Measurements from ENCODE around the gene ST6GAL2.

The ST6GAL2 gene

GRCh38 chr2:106858810-106859209 is 27.2 kb downstream of the ST6GAL2 start:
- H3K4me3 ChIP-seq (ENCODE audit: low read length) = no peak overlapping the region
- H3K4me1 ChIP-seq (ENCODE audit: insufficient read depth, low read length) = peaks cover 16% of the 10 kb centered on the region
- 0 out of 2 replicates have a peak, but pooled peaks cover 7% of the 10 kb centered on the region for H3K9me3 ChIP-seq (ENCODE audit: insufficient read depth, low read depth, low read length)
- H3K27me3 ChIP-seq (ENCODE audit: insufficient read depth, low read length) = no peaks in the 10 kb centered on the region
- H3K27ac ChIP-seq (ENCODE audit: low read length) = no peak overlapping the region
- H3K36me3 ChIP-seq (ENCODE audit: insufficient read depth, low read depth, low read length) = no peaks in the 10 kb centered on the region
- H3K9ac ChIP-seq (ENCODE audit: low read depth, low read length) = no peak overlapping the region

GRCh38 chr2:106857882-106858478 is 28.0 kb downstream of the ST6GAL2 start:
- peaks cover 16% of the 10 kb centered on the region for H3K4me1 ChIP-seq (ENCODE audit: insufficient read depth, low read length)
- no peak overlapping the region for H3K27ac ChIP-seq (ENCODE audit: low read length)
- no peaks in the 10 kb centered on the region for H3K27me3 ChIP-seq (ENCODE audit: insufficient read depth, low read length)
- H3K9me3 ChIP-seq (ENCODE audit: insufficient read depth, low read depth, low read length) = 0 out of 2 replicates have a peak, but pooled peaks cover 7% of the 10 kb centered on the region
- H3K4me3 ChIP-seq (ENCODE audit: low read length) = no peak overlapping the region
- no peak overlapping the region for H3K9ac ChIP-seq (ENCODE audit: low read depth, low read length)
- no peaks in the 10 kb centered on the region for H3K36me3 ChIP-seq (ENCODE audit: insufficient read depth, low read depth, low read length)

- Histone ChIP-seq H3K9me3 (ENCODE audit: insufficient read depth, low read depth, low read length) (0 out of 2 replicates have a peak, but pooled peaks cover 3% of the 10 kb centered on the region), H3K27me3 (ENCODE audit: insufficient read depth, low read length) (no peaks in the 10 kb centered on the region), H3K36me3 (ENCODE audit: insufficient read depth, low read depth, low read length) (no peaks in the 10 kb centered on the region), H3K4me1 (ENCODE audit: insufficient read depth, low read length) (peaks cover 32% of the 10 kb centered on the region), H3K9ac (ENCODE audit: low read depth, low read length) (no peak overlapping the region), H3K4me3 (ENCODE audit: low read length) (no peak overlapping the region), H3K27ac (ENCODE audit: low read length) (no peak overlapping the region)
Observed at GRCh38 chr2:106853631-106854030, 32.3 kb downstream of the ST6GAL2 start.

GRCh38 chr2:106851881-106852501 is 34.0 kb downstream of the ST6GAL2 start:
- no peaks in the 10 kb centered on the region for H3K36me3 ChIP-seq (ENCODE audit: insufficient read depth, low read depth, low read length)
- no peaks in the 10 kb centered on the region for H3K27me3 ChIP-seq (ENCODE audit: insufficient read depth, low read length)
- no peak overlapping the region for H3K4me3 ChIP-seq (ENCODE audit: low read length)
- H3K9me3 ChIP-seq (ENCODE audit: insufficient read depth, low read depth, low read length) = no peaks in the 10 kb centered on the region
- H3K27ac ChIP-seq (ENCODE audit: low read length) = no peak overlapping the region
- H3K4me1 ChIP-seq (ENCODE audit: insufficient read depth, low read length) = peaks cover 35% of the 10 kb centered on the region
- no peak overlapping the region for H3K9ac ChIP-seq (ENCODE audit: low read depth, low read length)

DNA sequence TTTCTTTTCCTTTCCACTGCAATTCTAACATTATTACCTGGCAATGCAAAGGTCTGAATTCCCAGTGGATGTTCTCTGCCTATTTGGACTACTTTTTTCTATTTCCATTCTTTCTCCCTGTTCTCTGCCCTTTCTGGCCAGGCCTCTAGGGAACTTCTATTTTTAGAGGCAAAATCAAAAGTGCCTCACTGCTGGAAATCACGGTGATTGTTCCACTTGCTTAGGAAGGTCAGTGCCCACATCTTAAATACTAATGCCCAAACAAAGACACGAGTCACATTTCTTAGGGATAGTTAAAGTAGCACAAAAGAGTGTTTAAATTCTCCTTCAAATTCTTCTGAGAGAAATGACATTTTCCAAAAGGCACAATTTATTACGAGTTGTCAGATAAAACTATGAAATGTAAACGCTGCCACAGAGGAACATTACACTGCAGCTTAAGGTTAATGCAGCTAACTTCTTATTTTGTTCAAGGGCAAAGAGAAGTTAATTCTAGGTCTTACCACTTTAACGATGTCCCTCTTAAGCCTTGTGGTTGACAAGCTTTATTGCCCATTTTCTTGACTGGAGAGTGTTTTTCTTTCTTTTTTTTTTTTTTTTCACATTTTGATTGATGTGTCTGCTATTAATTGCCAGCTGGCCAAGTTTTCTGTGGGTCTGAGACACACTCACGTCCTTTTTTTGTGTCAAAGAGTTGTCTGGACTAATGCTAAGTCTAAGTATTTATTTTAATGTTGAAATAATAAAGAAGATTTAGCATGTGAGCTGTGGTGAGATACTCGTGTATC is 34.7 kb downstream of the ST6GAL2 start:
- Histone ChIP-seq H3K9ac (ENCODE audit: low read depth, low read length) (no peak overlapping the region), H3K4me1 (ENCODE audit: insufficient read depth, low read length) (peaks cover 34% of the 10 kb centered on the region), H3K36me3 (ENCODE audit: insufficient read depth, low read depth, low read length) (no peaks in the 10 kb centered on the region), H3K9me3 (ENCODE audit: insufficient read depth, low read depth, low read length) (no peaks in the 10 kb centered on the region), H3K27ac (ENCODE audit: low read length) (no peak overlapping the region), H3K27me3 (ENCODE audit: insufficient read depth, low read length) (no peaks in the 10 kb centered on the region), H3K4me3 (ENCODE audit: low read length) (no peak overlapping the region)

DNA sequence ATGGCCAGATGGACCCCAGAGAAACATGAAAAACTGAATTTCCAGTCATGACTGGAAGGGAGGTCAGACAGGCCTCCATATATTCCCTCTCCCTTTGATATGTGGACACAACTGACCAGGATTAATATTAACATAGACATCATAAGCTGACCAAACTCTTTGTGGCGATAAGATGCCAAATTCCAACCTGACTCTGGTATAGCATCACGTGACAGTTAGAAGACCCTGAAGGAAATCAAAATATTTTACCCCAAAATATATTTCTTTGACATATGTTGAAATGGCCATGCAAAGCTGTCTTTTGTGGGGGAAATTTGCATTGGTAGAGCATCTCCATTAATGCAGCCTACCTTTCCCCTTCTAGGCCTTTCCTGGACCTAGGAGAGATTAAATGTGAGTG is 36.7 kb downstream of the ST6GAL2 start:
- Histone ChIP-seq H3K9me3 (ENCODE audit: insufficient read depth, low read depth, low read length) (no peaks in the 10 kb centered on the region), H3K36me3 (ENCODE audit: insufficient read depth, low read depth, low read length) (no peaks in the 10 kb centered on the region), H3K9ac (ENCODE audit: low read depth, low read length) (no peak overlapping the region), H3K4me3 (ENCODE audit: low read length) (no peak overlapping the region), H3K27me3 (ENCODE audit: insufficient read depth, low read length) (no peaks in the 10 kb centered on the region), H3K27ac (ENCODE audit: low read length) (no peak overlapping the region), H3K4me1 (ENCODE audit: insufficient read depth, low read length) (peaks cover 22% of the 10 kb centered on the region)

DNA sequence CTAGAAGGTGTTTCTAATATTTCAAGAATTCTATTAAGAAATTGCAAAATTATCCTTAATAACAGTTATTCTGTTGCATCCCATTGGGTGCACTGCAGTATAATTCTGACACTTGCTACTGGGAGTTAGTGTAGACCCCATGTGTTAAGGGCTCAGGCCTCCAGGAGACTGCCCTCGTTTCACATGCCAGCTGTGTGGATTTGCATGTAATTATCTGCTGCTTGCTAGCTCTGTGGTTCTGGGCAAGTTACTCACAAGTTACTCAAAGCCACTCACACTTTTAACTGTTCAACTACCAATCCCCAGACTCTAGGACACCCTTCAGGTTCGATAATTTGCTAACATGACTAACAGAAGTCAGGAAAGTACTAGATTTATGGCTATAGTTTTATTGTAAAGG is 38.6 kb downstream of the ST6GAL2 start:
- Histone ChIP-seq H3K36me3 (ENCODE audit: insufficient read depth, low read depth, low read length) (no peaks in the 10 kb centered on the region), H3K9ac (ENCODE audit: low read depth, low read length) (no peak overlapping the region), H3K4me1 (ENCODE audit: insufficient read depth, low read length) (peaks cover 15% of the 10 kb centered on the region), H3K27me3 (ENCODE audit: insufficient read depth, low read length) (no peaks in the 10 kb centered on the region), H3K9me3 (ENCODE audit: insufficient read depth, low read depth, low read length) (no peaks in the 10 kb centered on the region), H3K4me3 (ENCODE audit: low read length) (no peak overlapping the region), H3K27ac (ENCODE audit: low read length) (no peak overlapping the region)

DNA sequence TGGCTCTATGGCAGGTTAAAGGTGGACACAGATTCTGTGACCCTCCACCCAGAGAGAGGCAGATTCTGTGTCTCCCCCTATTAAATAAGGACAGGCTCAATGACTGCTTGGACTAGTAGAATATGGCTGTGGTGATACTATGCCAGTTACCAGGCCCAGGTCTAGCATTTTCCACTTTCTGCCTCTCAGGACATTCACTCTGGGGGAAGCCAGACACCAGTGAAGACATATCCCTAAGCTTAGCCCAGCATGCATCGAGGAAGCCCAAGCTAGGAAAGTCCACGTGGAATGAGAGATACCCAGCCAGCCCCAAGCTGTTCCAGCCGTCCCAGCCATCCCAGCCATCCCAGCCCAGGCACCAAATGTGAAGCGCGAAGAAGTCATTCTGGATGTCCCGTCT is 40.3 kb downstream of the ST6GAL2 start:
- no peaks in the 10 kb centered on the region for H3K36me3 ChIP-seq (ENCODE audit: insufficient read depth, low read depth, low read length)
- peaks cover 3% of the 10 kb centered on the region; the same call in 1 of the 2 replicates for H3K4me1 ChIP-seq (ENCODE audit: insufficient read depth, low read length)
- no peaks in the 10 kb centered on the region for H3K27me3 ChIP-seq (ENCODE audit: insufficient read depth, low read length)
- no peak overlapping the region for H3K27ac ChIP-seq (ENCODE audit: low read length)
- H3K4me3 ChIP-seq (ENCODE audit: low read length) = no peak overlapping the region
- H3K9me3 ChIP-seq (ENCODE audit: insufficient read depth, low read depth, low read length) = no peaks in the 10 kb centered on the region
- no peak overlapping the region for H3K9ac ChIP-seq (ENCODE audit: low read depth, low read length)

GRCh38 chr2:106843910-106844250 is 42.1 kb downstream of the ST6GAL2 start:
- Histone ChIP-seq H3K27ac (ENCODE audit: low read length) (no peak overlapping the region), H3K27me3 (ENCODE audit: insufficient read depth, low read length) (no peaks in the 10 kb centered on the region), H3K4me1 (ENCODE audit: insufficient read depth, low read length) (peaks cover 10% of the 10 kb centered on the region), H3K4me3 (ENCODE audit: low read length) (no peak overlapping the region), H3K9me3 (ENCODE audit: insufficient read depth, low read depth, low read length) (no peaks in the 10 kb centered on the region), H3K36me3 (ENCODE audit: insufficient read depth, low read depth, low read length) (no peaks in the 10 kb centered on the region), H3K9ac (ENCODE audit: low read depth, low read length) (no peak overlapping the region)

DNA sequence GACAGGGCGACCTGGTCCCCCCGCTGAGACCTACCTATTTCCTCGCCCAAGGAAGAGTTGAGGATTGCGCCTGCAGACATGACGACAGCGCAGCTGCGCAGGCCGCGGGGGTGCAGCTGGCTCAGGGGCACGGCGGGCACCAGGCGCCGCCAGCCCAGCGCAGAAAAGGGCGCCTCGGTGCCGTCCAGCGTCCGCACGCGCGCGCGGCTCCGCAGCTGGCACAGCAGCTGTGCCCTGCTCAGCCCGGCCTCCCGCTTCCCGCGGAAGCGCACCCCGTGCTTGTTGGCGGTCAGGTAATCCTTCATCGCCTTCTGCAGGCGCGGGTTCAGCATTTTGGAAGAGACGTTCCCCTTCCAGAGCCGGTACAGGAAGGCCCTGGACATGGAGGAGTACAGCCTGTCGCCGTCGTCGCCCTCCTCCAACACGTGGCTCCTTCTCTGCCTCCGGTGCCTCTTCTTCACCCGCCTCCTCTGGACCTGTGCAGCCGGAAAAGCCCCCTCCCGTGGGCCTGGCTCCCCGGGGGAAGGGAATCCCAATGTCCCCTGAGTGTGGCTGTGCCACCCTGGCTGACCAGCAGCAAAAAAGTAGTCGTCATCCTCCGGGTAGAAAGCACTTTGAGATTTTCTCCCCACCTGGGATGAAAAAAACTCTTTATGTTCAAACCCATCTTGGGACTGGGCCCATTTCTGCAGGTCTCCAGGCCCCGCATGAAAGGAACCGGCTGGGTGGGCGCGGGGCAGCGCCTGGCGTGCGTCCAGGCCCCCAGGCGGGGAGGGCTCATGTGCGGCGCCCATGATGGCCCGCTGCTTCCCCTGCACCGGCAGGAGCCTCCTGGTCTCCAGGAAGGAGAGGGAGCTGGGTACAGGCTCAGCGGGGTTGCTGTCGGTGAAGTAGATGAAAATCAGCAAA is 42.7 kb downstream of the ST6GAL2 start:
- no peak overlapping the region for H3K9ac ChIP-seq (ENCODE audit: low read depth, low read length)
- no peaks in the 10 kb centered on the region for H3K36me3 ChIP-seq (ENCODE audit: insufficient read depth, low read depth, low read length)
- H3K9me3 ChIP-seq (ENCODE audit: insufficient read depth, low read depth, low read length) = no peaks in the 10 kb centered on the region
- no peak overlapping the region for H3K27ac ChIP-seq (ENCODE audit: low read length)
- H3K4me3 ChIP-seq (ENCODE audit: low read length) = no peak overlapping the region
- peaks cover 8% of the 10 kb centered on the region for H3K4me1 ChIP-seq (ENCODE audit: insufficient read depth, low read length)
- no peaks in the 10 kb centered on the region for H3K27me3 ChIP-seq (ENCODE audit: insufficient read depth, low read length)

DNA sequence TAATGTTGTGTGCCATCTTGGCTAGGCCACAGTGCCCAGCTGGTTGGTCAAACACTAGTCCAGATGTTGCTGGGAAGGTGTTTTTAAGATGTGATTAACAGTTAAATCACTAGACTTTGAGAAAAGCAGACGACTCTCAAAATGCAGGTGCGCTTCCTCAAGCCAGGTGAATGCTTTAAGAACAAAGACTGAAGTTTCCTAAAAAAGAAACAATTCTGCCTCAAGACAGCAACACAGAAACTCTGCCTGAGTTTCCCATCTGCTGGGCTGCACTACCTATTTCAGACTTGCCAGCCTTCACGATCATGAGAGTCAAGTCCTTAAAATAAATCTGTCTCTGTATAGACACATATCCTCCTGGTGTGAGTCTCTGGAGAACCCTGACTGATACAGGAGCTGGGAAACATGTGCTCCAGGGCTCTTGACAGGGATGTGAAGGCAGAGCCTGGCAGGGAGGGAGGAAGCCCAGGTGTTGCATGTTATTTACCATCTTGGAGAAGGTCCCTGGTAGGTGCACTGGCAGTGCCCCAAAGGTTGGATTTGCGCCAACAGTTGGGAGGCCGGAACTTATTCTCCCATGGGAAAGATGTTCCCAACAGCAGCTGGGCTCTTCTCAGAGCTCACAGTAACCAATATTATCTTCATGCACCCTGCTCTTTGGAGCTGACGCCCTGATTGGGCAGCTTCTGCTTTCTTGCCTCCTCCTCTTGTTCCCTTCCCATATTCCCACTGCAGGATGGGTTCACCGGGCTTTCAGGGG is 43.9 kb downstream of the ST6GAL2 start:
- H3K27ac ChIP-seq (ENCODE audit: low read length) = no peak overlapping the region
- no peaks in the 10 kb centered on the region for H3K9me3 ChIP-seq (ENCODE audit: insufficient read depth, low read depth, low read length)
- no peak overlapping the region for H3K9ac ChIP-seq (ENCODE audit: low read depth, low read length)
- H3K4me1 ChIP-seq (ENCODE audit: insufficient read depth, low read length) = peaks cover 6% of the 10 kb centered on the region; the same call in 1 of the 2 replicates
- H3K36me3 ChIP-seq (ENCODE audit: insufficient read depth, low read depth, low read length) = no peaks in the 10 kb centered on the region
- no peaks in the 10 kb centered on the region for H3K27me3 ChIP-seq (ENCODE audit: insufficient read depth, low read length)
- no peak overlapping the region for H3K4me3 ChIP-seq (ENCODE audit: low read length)
